Neuron (in vitro differentiated cells): ENCODE results near the gene EXD3.

Experiments
- H2AFZ ChIP-seq: one replicate; pipeline ENCODE4 v1.6.1; 2013; ENCODE audit warnings: low read depth, mild to moderate bottlenecking, inconsistent platforms, low read length, moderate library complexity
- H3K27me3 ChIP-seq: one replicate; pipeline ENCODE4 v1.6.1; 2013; ENCODE audit warnings: low read length; ENCODE audit not compliant: insufficient read depth
- H3K36me3 ChIP-seq: one replicate; pipeline ENCODE4 v1.6.1; 2013; ENCODE audit warnings: low read length; ENCODE audit not compliant: insufficient read depth
- H3K4me1 ChIP-seq: one replicate; pipeline ENCODE4 v1.6.1; 2013; ENCODE audit warnings: low read length; ENCODE audit not compliant: insufficient read depth
- H3K4me3 ChIP-seq: 2 replicates; pipeline ENCODE4 v1.5.1; 2013; ENCODE audit warnings: mild to moderate bottlenecking, low read length, moderate library complexity
- H3K9me3 ChIP-seq: one replicate; pipeline ENCODE4 v1.6.1; 2013; ENCODE audit warnings: low read length

The EXD3 gene

DNA sequence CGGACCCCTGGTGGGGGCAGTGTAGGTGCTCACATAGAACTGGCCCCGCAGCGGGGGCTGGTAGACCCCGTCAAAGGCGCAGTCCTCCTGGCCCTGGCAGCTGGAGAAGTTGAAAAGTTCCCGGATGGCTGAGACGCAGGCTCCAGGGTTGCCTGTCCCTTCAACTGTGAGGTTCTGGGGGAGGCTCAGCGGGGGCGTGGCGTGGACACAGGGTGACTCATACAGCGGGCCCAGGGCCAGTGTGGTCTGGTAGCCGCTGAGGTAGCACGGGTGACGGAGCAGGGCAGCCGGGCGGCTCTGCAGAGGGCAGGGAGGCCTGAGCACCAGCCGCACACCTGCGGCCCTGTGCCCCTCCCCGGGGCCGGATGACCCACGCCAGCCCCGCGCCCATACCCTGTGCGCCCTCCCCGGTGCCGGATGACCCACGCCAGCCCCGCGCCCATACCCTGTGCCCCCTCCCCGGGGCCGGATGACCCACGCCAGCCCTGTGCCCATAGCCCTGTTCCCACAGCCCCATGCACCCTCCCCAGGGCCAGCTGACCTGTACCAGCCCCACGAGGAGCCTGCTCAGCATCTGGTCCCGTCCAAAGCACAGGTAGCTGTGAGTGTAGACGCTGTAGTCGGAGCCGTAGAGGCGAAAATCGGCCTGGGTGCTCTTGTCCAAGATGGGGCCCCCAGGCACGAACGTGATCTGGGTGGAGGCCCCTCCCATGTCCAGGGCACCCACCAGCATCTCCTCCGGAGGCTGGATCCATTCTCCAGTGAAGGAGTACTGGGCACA, 13.2 kb upstream of the EXD3 start:
- H2AFZ ChIP-seq = no peak overlapping the region
- H3K9me3 ChIP-seq = no peaks in the 10 kb centered on the region
- H3K36me3 ChIP-seq = no peaks in the 10 kb centered on the region
- H3K4me3 ChIP-seq = no peak overlapping the region
- no peaks in the 10 kb centered on the region for H3K4me1 ChIP-seq
- H3K27me3 ChIP-seq = peaks cover 9% of the 10 kb centered on the region

DNA sequence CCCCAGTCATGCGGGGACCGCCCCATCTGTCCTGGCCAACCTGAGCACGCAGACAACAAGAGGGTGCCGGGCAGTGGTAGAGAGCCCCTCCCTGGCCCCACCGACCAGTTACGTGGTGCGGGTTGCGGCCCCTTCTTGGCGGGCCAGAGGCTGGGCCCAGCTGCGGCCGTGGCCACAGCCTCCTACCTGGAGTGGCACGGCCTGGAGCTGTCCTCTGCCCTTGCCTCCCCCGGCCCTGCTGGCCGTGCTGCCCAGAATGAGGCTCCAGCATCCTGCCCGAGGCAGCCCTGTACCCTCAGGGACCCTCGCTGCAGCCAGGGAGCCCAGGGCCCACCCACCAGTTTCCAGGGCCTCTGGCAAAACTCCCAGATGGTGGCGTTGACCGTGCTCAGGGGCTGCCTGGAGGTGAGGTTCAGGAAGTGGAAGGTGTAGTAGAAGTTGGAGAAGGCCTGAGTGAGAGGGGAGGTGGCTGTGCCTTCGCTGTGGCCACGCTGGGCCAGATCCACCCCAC, 12.5 kb upstream of the EXD3 start:
- H3K36me3 ChIP-seq = no peaks in the 10 kb centered on the region
- no peaks in the 10 kb centered on the region for H3K9me3 ChIP-seq
- no peak overlapping the region for H3K4me3 ChIP-seq
- peaks cover 9% of the 10 kb centered on the region for H3K27me3 ChIP-seq
- H3K4me1 ChIP-seq = no peaks in the 10 kb centered on the region
- no peak overlapping the region for H2AFZ ChIP-seq

DNA sequence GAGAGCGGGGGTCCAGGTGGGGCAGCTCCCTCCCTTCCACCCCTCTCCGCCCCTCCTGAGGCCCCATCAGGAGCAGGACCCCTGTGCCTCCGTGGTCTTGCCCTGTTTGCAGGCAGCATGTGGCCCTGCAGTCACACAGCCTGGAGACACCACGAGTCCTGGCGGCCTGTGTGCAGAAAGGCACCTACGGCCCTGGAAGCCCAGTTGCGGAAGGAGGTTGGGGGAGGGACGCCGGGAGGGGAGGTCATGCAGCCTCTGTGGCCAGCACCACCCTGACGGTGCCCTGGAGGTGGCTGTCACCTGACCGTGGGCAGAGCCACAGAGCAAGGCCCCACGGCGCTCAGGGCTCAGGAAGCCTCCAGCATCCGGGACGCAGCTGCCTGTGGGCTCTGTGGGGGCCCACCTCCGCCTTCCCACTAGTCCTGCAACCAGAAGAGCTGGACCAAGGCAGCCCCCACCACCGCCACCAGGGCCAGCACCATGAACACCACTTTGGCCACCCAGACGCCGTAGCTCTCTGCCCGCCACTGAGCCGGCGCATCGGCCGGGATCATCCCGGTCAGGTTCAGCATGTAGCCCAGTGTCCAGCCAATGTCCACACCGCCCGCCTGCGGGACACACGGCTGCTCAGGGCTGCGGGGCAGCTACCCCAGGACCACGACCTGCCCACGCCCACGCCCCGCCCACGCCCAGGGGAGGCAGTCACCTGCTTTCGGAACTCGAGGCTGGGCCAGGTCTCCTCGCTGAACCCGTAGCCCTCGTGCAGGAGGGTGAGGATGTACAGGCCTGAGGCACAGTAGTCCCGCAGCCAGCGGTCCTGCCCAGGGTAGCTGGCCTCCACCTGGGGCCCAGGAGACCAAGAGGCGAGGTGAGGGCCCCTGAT, 11.8 kb upstream of the EXD3 start:
- H3K4me1 ChIP-seq = no peaks in the 10 kb centered on the region

DNA sequence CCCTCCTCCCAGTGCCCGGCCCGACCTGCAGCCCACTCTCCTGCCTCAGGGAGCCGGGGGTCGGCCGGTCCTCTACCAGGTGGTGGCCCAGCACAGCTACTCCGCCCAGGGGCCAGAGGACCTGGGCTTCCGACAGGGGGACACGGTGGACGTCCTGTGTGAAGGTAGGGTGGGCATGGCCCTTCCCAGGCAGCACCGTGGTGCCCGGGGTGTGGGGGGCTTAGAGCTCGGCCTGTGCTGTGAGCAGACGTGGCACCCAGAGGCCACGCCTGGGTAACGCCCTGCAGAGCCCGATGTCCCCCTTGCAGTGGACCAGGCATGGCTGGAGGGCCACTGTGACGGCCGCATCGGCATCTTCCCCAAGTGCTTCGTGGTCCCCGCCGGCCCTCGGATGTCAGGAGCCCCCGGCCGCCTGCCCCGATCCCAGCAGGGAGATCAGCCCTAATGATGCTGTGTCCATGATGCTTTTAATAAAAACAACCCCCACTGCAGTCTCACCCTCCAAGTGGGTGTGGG, 11.0 kb upstream of the EXD3 start:
- peaks cover 9% of the 10 kb centered on the region for H3K27me3 ChIP-seq
- no peaks in the 10 kb centered on the region for H3K4me1 ChIP-seq
- H3K36me3 ChIP-seq = no peaks in the 10 kb centered on the region
- H2AFZ ChIP-seq = no peak overlapping the region
- H3K9me3 ChIP-seq = no peaks in the 10 kb centered on the region
- H3K4me3 ChIP-seq = no peak overlapping the region

More for the DNA sequence above, 11.8 kb upstream of the EXD3 start:
- Histone ChIP-seq H3K36me3 (no peaks in the 10 kb centered on the region), H3K27me3 (peaks cover 9% of the 10 kb centered on the region), H2AFZ (no peak overlapping the region), H3K4me3 (no peak overlapping the region), H3K9me3 (no peaks in the 10 kb centered on the region)

- Histone ChIP-seq H2AFZ (no peak overlapping the region), H3K4me3 (no peak overlapping the region), H3K4me1 (no peaks in the 10 kb centered on the region), H3K9me3 (no peaks in the 10 kb centered on the region), H3K36me3 (no peaks in the 10 kb centered on the region), H3K27me3 (peaks cover 9% of the 10 kb centered on the region)
These were observed 10.5 kb upstream of the EXD3 start for GRCh38 chr9:137433349-137433915.

- H2AFZ ChIP-seq = no peak overlapping the region
- H3K4me3 ChIP-seq = no peak overlapping the region
- H3K9me3 ChIP-seq = no peaks in the 10 kb centered on the region
- peaks cover 9% of the 10 kb centered on the region for H3K27me3 ChIP-seq
- H3K4me1 ChIP-seq = no peaks in the 10 kb centered on the region
- H3K36me3 ChIP-seq = no peaks in the 10 kb centered on the region
These were observed 9.9 kb upstream of the EXD3 start for GRCh38 chr9:137432687-137433348.

GRCh38 chr9:137431416-137431931, 8.5 kb upstream of the EXD3 start:
- Histone ChIP-seq H3K27me3 (peaks cover 9% of the 10 kb centered on the region), H3K9me3 (no peaks in the 10 kb centered on the region), H3K36me3 (no peaks in the 10 kb centered on the region), H3K4me3 (no peak overlapping the region), H3K4me1 (no peaks in the 10 kb centered on the region), H2AFZ (no peak overlapping the region)

GRCh38 chr9:137430723-137431415, 7.9 kb upstream of the EXD3 start:
- peaks cover 9% of the 10 kb centered on the region for H3K27me3 ChIP-seq
- no peak overlapping the region for H3K4me3 ChIP-seq
- no peaks in the 10 kb centered on the region for H3K9me3 ChIP-seq
- no peak overlapping the region for H2AFZ ChIP-seq
- no peaks in the 10 kb centered on the region for H3K36me3 ChIP-seq
- H3K4me1 ChIP-seq = no peaks in the 10 kb centered on the region

GRCh38 chr9:137429974-137430722, 7.2 kb upstream of the EXD3 start:
- no peaks in the 10 kb centered on the region for H3K36me3 ChIP-seq
- H3K9me3 ChIP-seq = no peaks in the 10 kb centered on the region
- no peaks in the 10 kb centered on the region for H3K4me1 ChIP-seq
- H3K27me3 ChIP-seq = peaks cover 4% of the 10 kb centered on the region
- no peak overlapping the region for H3K4me3 ChIP-seq
- H2AFZ ChIP-seq = no peak overlapping the region

DNA sequence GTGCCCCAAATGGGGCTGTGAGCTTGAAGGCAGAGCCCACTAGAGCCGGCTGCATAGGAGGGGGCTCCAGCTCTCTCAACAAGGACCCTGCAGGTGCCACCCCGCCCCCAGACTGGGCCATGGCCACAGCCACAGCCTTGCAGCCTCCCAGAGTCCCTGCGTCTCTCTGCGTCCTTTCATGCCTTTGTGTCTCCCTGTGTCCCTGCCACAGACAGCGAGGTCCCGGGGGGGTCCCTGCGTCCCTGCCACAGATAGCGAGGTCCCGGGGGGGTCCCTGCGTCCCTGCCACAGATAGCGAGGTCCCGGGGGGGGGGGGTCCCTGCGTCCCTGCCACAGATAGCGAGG, 6.6 kb upstream of the EXD3 start:
- no peaks in the 10 kb centered on the region for H3K4me1 ChIP-seq
- no peak overlapping the region for H3K4me3 ChIP-seq

DNA sequence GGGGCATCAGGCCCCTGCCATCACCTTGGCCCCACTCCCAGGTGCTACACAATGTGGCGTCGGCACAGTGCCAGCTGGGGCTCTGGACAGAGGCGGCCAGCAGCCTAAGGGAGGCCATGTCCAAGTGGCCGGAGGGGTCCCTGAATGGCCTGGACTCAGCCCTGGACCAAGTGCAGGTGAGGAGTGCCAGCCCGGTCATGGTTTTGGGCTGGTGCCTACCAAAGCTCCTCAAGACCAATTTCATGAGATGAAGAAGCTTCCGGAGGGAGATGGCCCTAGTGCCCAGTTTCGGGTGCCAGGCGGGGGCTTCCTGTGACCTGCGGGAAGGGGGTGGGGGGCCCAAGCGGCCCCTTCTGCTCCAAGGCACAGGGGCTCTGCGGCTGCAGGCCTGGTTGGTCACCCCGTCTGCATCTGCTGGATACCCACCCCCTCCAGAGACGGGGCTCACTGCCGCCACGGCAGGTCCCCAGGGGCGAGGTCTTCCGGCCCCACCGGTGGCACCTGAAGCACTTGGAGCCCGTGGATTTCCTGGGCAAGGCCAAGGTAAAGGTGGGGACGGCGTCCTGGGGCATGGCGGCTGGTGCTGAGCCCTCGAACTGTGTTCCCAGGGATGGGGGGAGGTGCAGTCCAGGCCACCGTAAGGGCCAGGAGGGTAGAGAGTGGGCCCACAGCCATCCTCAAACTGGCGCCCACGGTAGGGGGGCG, 6.0 kb upstream of the EXD3 start:
- H3K4me1 ChIP-seq = no peaks in the 10 kb centered on the region
- H2AFZ ChIP-seq = no peak overlapping the region
- H3K27me3 ChIP-seq = peaks cover 3% of the 10 kb centered on the region
- no peak overlapping the region for H3K4me3 ChIP-seq
- H3K9me3 ChIP-seq = no peaks in the 10 kb centered on the region
- no peaks in the 10 kb centered on the region for H3K36me3 ChIP-seq

More for the DNA sequence above, 6.6 kb upstream of the EXD3 start:
- Histone ChIP-seq H2AFZ (no peak overlapping the region), H3K9me3 (no peaks in the 10 kb centered on the region), H3K27me3 (peaks cover 3% of the 10 kb centered on the region), H3K36me3 (no peaks in the 10 kb centered on the region)
